H9 (cell line): Measurements from ENCODE around the gene MMEL1. TPM values are rescaled to one million over a fixed set of nuclear protein-coding genes. Genes with fewer than 3 reads are reported as not detected.

ENCODE experiments used
- DNase-seq: peaks from one replicate; pipeline ENCODE4 v3.0.0-alpha.2; 2017
- H2AFZ ChIP-seq: one replicate; pipeline ENCODE4 v1.6.1; 2013; ENCODE audit warnings: mild to moderate bottlenecking, low read length, control low read depth, moderate library complexity
- H2AK5ac ChIP-seq: 2 replicates; pipeline ENCODE4 v1.6.1; 2013; ENCODE audit warnings: low read length, control low read depth, mixed read lengths; ENCODE audit not compliant: insufficient read length
- H2BK120ac ChIP-seq: one replicate; pipeline ENCODE4 v1.6.1; 2013; ENCODE audit warnings: low read depth, mild to moderate bottlenecking, low read length, control low read depth, inconsistent platforms; ENCODE audit not compliant: poor library complexity, severe bottlenecking
- H2BK12ac ChIP-seq: 2 replicates; pipeline ENCODE4 v1.6.1; 2013; ENCODE audit warnings: low read length, control low read depth, mixed read lengths, low read depth; ENCODE audit not compliant: insufficient read length
- H2BK15ac ChIP-seq: 2 replicates; pipeline ENCODE4 v1.6.1; 2013; ENCODE audit warnings: low read depth, low read length, control low read depth
- H2BK20ac ChIP-seq: one replicate; pipeline ENCODE4 v1.6.1; 2013; ENCODE audit warnings: low read depth, mild to moderate bottlenecking, low read length, control low read depth, inconsistent platforms; ENCODE audit not compliant: poor library complexity, severe bottlenecking
- H2BK5ac ChIP-seq: 2 replicates; pipeline ENCODE4 v1.6.1; 2013; ENCODE audit warnings: low read length, control low read depth, mixed read lengths; ENCODE audit not compliant: insufficient read length
- H3K14ac ChIP-seq: 2 replicates; pipeline ENCODE4 v1.6.1; 2013; ENCODE audit warnings: low read length, control low read depth; ENCODE audit not compliant: insufficient read depth
- H3K18ac ChIP-seq: 2 replicates; pipeline ENCODE4 v1.6.1; 2013; ENCODE audit warnings: low read depth, mild to moderate bottlenecking, mixed read lengths, low read length, control low read depth; ENCODE audit not compliant: insufficient read length
- H3K23ac ChIP-seq: 2 replicates; pipeline ENCODE4 v1.6.1; 2013; ENCODE audit warnings: low read length, control low read depth, mixed read lengths, low read depth; ENCODE audit not compliant: insufficient read length
- H3K23me2 ChIP-seq: 2 replicates; pipeline ENCODE4 v1.6.1; 2013; ENCODE audit warnings: low read depth, mild to moderate bottlenecking, mixed read lengths, low read length, control low read depth; ENCODE audit not compliant: insufficient read length, poor library complexity, severe bottlenecking
- H3K27ac ChIP-seq: 2 replicates; pipeline ENCODE4 v1.5.1; 2013; ENCODE audit warnings: low read length, control low read depth, mixed read lengths, low read depth; ENCODE audit not compliant: insufficient read length
- H3K27me3 ChIP-seq: 2 replicates; pipeline ENCODE4 v1.6.1; 2013; ENCODE audit warnings: low read length, control low read depth, inconsistent platforms; ENCODE audit not compliant: insufficient read depth
- H3K4ac ChIP-seq: 2 replicates; pipeline ENCODE4 v1.6.1; 2013; ENCODE audit warnings: low read depth, mild to moderate bottlenecking, control low read depth, inconsistent platforms, low read length, moderate library complexity
- H3K4me1 ChIP-seq: 2 replicates; pipeline ENCODE4 v1.6.1; 2013; ENCODE audit warnings: low read length, control low read depth, inconsistent platforms; ENCODE audit not compliant: insufficient read depth
- H3K4me2 ChIP-seq: 2 replicates; pipeline ENCODE4 v1.6.1; 2013; ENCODE audit warnings: low read length, control low read depth, mixed read lengths; ENCODE audit not compliant: insufficient read length, insufficient read depth
- H3K56ac ChIP-seq: 2 replicates; pipeline ENCODE4 v1.6.1; 2013; ENCODE audit warnings: low read depth, mild to moderate bottlenecking, mixed read lengths, low read length, control low read depth; ENCODE audit not compliant: insufficient read length
- H3K79me1 ChIP-seq: 2 replicates; pipeline ENCODE4 v1.6.1; 2013; ENCODE audit warnings: low read depth, mild to moderate bottlenecking, moderate library complexity, low read length, control low read depth, inconsistent platforms; ENCODE audit not compliant: insufficient read depth, poor library complexity, severe bottlenecking
- H3K79me2 ChIP-seq: 2 replicates; pipeline ENCODE4 v1.6.1; 2013; ENCODE audit warnings: low read length, control low read depth, inconsistent platforms; ENCODE audit not compliant: insufficient read depth
- H3K9ac ChIP-seq: 2 replicates; pipeline ENCODE4 v1.6.1; 2013; ENCODE audit warnings: low read length, control low read depth, mixed read lengths; ENCODE audit not compliant: insufficient read length; ENCODE audit errors: extremely low read depth
- H3K9me3 ChIP-seq: one replicate; pipeline ENCODE4 v1.6.1; 2013; ENCODE audit warnings: low read depth, low read length, inconsistent platforms; ENCODE audit not compliant: control insufficient read depth
- H3T11ph ChIP-seq: one replicate; pipeline ENCODE4 v1.6.1; 2013; ENCODE audit warnings: mild to moderate bottlenecking, low read length, control low read depth, inconsistent platforms
- H4K20me1 ChIP-seq: one replicate; pipeline ENCODE4 v1.6.1; 2013; ENCODE audit not compliant: control insufficient read depth, insufficient read length, insufficient read depth
- H4K5ac ChIP-seq: 2 replicates; pipeline ENCODE4 v1.6.1; 2013; ENCODE audit warnings: low read depth, mild to moderate bottlenecking, mixed read lengths, low read length, control low read depth; ENCODE audit not compliant: insufficient read length
- H4K8ac ChIP-seq: replicated peaks from 2 replicates; pipeline ENCODE4 v1.6.1; 2013; ENCODE audit warnings: low read length, control low read depth, mixed read lengths, low read depth; ENCODE audit not compliant: insufficient read length
- H4K91ac ChIP-seq: 2 replicates; pipeline ENCODE4 v1.6.1; 2013; ENCODE audit warnings: low read depth, mild to moderate bottlenecking, moderate library complexity, mixed read lengths, low read length, control low read depth; ENCODE audit not compliant: insufficient read length
- H3K27ac Mint-ChIP-seq, 3 experiments: 2 replicates in 2 of 3; 3 replicates in 1 of 3; pipeline ENCODE4 v1.8.0; 2020 to 2021; ENCODE audit warnings: mixed read lengths in 3 of 3, mild to moderate bottlenecking in 1 of 3, moderate library complexity in 1 of 3
- H3K27me3 Mint-ChIP-seq: 2 replicates; pipeline ENCODE4 v1.8.0; 2021; ENCODE audit warnings: low read depth, mild to moderate bottlenecking, moderate library complexity, mixed read lengths
- H3K36me3 Mint-ChIP-seq, 3 experiments: 2 replicates in 2 of 3; 3 replicates in 1 of 3; pipeline ENCODE4 v1.8.0; 2020 to 2021; ENCODE audit warnings: low read depth in 3 of 3, mixed read lengths in 3 of 3; ENCODE audit not compliant: insufficient read depth in 1 of 3
- H3K4me1 Mint-ChIP-seq, 2 experiments: 2 replicates each; pipeline ENCODE4 v1.8.0; 2020; ENCODE audit warnings: mixed read lengths in 2 of 2
- H3K4me3 Mint-ChIP-seq, 2 experiments: 2 replicates in 1 of 2; 3 replicates in 1 of 2; pipeline ENCODE4 v1.8.0; 2020 to 2021; ENCODE audit warnings: mild to moderate bottlenecking in 2 of 2, mixed read lengths in 2 of 2, moderate library complexity in 1 of 2
- H3K9me3 Mint-ChIP-seq, 2 experiments: 2 replicates in 1 of 2; 3 replicates in 1 of 2; pipeline ENCODE4 v1.8.0; 2020; ENCODE audit warnings: mild to moderate bottlenecking in 2 of 2, mixed read lengths in 2 of 2, moderate library complexity in 1 of 2
- WGBS: extraction: QIAGEN DNeasy Blood & Tissue Kit; methylation state at CpG from one replicate; pipeline ENCODE4 v1.1.7; 2013; ENCODE audit warnings: missing lambda C conversion rate, low lambda C conversion rate, mixed read lengths; ENCODE audit not compliant: insufficient read length; ENCODE audit errors: extremely low coverage; 5-methylcytosine and 5-hydroxymethylcytosine counted together
- total RNA-seq: library from RNA; stranded (reverse); gene quantifications from 2 replicates; pipeline ENCODE4 v1.2.1, GENCODE V29; 2021
- TF ChIP-seq, protein P1 (sequence below): fragments of 200-600 bp; sonication (generic); conservative IDR thresholded peaks from 3 replicates; pipeline ENCODE4 v1.8.0; 2021; ENCODE audit warnings: antibody characterized with exemption, mild to moderate bottlenecking

The MMEL1 gene
- total RNA-seq, 1 experiment from 2014 or later: 0.42 TPM

DNA sequence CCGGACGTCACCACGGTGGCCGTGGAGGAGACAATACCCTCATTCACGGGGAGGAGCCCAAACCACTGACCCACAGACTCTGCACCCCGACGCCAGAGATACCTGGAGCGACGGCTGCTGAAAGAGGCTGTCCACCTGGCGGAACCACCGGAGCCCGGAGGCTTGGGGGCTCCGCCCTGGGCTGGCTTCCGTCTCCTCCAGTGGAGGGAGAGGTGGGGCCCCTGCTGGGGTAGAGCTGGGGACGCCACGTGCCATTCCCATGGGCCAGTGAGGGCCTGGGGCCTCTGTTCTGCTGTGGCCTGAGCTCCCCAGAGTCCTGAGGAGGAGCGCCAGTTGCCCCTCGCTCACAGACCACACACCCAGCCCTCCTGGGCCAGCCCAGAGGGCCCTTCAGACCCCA lies 69.6 kb downstream of the MMEL1 start:
- DNase-seq: no peak
- H4K91ac ChIP-seq: no peak overlapping the region
- no peak overlapping the region for H2AK5ac ChIP-seq
- Mint-ChIP-seq H3K4me3 (no peak overlapping the region), H3K27me3 (peaks cover 3% of the 10 kb centered on the region), H3K9me3 (no peaks in the 10 kb centered on the region; a peak in 1 of 5 replicates), H3K36me3 (no peaks in the 10 kb centered on the region), H3K27ac (no peak overlapping the region), H3K4me1 (peaks cover 0 to 6% of the 10 kb centered on the region in 2 experiments; a peak in 2 of 4 replicates)
- H2BK120ac ChIP-seq: no peak overlapping the region
- H3K4me1 ChIP-seq: no peaks in the 10 kb centered on the region
- no peak overlapping the region for H3K14ac ChIP-seq
- H4K8ac ChIP-seq: no peak overlapping the region
- H3K4me2 ChIP-seq: no peak overlapping the region
- H3K27me3 ChIP-seq: no peaks in the 10 kb centered on the region
- H4K20me1 ChIP-seq: no peaks in the 10 kb centered on the region
- H3K18ac ChIP-seq: no peak overlapping the region
- H3K23me2 ChIP-seq: no peaks in the 10 kb centered on the region
- no peak overlapping the region for H3K56ac ChIP-seq
- no peak overlapping the region for H2BK5ac ChIP-seq
- H3K23ac ChIP-seq: no peak overlapping the region
- H3K4ac ChIP-seq: no peak overlapping the region
- H2BK20ac ChIP-seq: no peak overlapping the region
- H3K9ac ChIP-seq: no peak overlapping the region
- H2BK12ac ChIP-seq: no peak overlapping the region
- H4K5ac ChIP-seq: no peak overlapping the region
- TF ChIP-seq, protein P1, sequence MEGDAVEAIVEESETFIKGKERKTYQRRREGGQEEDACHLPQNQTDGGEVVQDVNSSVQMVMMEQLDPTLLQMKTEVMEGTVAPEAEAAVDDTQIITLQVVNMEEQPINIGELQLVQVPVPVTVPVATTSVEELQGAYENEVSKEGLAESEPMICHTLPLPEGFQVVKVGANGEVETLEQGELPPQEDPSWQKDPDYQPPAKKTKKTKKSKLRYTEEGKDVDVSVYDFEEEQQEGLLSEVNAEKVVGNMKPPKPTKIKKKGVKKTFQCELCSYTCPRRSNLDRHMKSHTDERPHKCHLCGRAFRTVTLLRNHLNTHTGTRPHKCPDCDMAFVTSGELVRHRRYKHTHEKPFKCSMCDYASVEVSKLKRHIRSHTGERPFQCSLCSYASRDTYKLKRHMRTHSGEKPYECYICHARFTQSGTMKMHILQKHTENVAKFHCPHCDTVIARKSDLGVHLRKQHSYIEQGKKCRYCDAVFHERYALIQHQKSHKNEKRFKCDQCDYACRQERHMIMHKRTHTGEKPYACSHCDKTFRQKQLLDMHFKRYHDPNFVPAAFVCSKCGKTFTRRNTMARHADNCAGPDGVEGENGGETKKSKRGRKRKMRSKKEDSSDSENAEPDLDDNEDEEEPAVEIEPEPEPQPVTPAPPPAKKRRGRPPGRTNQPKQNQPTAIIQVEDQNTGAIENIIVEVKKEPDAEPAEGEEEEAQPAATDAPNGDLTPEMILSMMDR: no peak
- H2AFZ ChIP-seq: no peak overlapping the region
- H3K79me2 ChIP-seq: no peaks in the 10 kb centered on the region
- no CpG with 5 or more reads among the region's 18 CpGs for WGBS
- H3T11ph ChIP-seq: no peak overlapping the region
- no peak overlapping the region for H3K27ac ChIP-seq
- no peak overlapping the region for H2BK15ac ChIP-seq
- H3K79me1 ChIP-seq: no peaks in the 10 kb centered on the region
- no peaks in the 10 kb centered on the region for H3K9me3 ChIP-seq
